Fibroblast of skin of abdomen (primary cell): ENCODE measurements around the gene PADI4.
A peak's percentile ranks its signal among the peaks of the same experiment; 100 is the strongest.

Experiments
- DNase-seq: peaks from one replicate; pipeline ENCODE4 v3.0.0-alpha.2; 2013

PADI4 gene

GRCh38 chr1:17351598-17352324 is 43.8 kb downstream of the PADI4 start:
- no peak for DNase-seq

DNA sequence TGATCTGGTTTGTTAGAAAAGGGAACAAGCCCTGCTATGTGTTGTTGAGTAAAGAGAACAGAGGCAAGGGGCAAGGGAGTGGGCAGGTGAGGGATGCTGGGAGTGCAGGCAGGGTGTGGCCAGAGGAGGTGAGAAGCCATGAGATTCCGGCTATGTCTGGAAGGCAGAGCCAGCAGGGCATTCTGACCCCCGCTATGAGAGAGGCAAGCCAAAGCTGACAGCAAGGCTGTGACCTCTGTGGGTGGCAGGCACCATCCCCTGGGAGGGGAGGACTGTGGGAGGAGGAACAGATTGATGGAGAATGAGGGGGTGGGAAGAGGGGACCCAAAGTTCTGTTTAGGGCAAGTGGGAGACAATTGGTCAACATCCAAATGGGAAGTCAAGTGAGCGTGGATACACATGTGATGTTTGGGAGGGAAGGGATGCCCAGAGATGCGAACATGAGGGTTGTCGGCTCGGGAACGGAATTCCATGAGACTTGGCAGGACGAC is 44.5 kb downstream of the PADI4 start:
- DNase-seq: no peak

DNA sequence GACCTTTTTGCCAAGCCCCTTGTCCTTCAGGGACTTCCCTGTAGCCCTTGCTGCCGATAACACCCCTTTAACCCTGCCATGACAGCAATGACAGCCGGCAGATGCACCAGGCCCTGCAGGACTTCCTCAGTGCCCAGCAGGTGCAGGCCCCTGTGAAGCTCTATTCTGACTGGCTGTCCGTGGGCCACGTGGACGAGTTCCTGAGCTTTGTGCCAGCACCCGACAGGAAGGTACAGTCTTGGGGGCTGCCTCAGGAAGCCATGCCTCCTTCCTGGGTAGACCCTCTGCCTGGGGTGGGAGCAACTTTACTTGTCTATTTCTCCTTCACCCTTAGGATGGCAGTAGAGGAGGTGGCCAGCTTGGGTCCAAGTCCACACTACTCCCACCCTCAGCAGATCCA is 47.9 kb downstream of the PADI4 start:
- no peak for DNase-seq

- DNase-seq: no peak
Observed at GRCh38 chr1:17356387-17357026, 48.5 kb downstream of the PADI4 start.

DNA sequence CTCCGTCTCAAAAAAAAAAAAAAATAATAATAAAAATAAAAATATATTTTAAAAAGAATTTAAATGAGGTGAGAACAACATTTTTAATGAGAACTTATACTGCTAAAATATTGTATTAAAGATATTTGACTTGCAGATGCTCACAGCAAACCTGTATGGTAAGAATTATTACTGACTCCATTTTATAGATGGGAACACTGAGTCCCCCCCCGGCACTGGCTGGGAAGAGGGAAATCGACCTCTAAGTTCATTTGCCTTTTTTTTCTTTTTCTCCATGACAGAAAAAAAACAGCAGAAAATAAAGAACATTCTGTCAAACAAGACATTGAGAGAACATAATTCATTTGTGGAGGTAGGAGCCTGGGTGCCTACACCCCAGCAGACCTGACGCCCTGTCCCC is 50.6 kb downstream of the PADI4 start:
- no peak for DNase-seq

DNA sequence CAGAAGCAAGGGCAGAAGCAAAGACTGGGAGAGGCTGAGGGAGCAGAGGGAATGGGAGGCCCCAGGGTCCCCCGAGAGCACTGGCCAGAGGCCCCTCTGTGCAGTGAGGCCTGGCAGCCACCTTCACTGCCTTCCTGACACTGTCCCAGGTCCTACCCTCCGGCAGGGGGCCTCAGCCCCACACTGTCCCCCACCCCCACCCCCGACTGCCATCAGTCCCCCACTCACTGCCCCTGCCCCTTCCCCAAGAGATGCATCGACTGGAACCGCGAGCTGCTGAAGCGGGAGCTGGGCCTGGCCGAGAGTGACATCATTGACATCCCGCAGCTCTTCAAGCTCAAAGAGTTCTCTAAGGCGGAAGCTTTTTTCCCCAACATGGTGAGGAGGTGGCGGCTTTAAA is 51.0 kb downstream of the PADI4 start:
- no peak for DNase-seq

DNA sequence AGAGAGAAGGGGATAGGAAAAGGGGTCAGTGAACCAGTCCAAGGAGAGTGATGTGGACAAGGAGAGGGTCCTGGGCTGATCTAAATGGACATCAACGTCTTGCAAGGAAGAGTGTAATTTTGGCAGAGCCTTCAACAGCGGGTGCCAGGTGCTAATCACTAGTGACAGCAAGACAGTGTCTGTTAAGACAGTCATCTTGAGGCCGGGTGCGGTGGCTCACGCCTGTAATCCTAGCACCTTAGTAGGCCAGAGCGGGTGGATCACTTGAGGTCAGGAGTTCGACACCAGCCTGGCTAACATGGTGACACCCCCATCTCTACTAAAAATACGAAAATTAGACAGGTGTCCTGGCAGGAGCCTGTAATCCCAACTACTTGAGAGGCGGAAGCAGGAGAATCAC is 51.8 kb downstream of the PADI4 start:
- no peak for DNase-seq

DNA sequence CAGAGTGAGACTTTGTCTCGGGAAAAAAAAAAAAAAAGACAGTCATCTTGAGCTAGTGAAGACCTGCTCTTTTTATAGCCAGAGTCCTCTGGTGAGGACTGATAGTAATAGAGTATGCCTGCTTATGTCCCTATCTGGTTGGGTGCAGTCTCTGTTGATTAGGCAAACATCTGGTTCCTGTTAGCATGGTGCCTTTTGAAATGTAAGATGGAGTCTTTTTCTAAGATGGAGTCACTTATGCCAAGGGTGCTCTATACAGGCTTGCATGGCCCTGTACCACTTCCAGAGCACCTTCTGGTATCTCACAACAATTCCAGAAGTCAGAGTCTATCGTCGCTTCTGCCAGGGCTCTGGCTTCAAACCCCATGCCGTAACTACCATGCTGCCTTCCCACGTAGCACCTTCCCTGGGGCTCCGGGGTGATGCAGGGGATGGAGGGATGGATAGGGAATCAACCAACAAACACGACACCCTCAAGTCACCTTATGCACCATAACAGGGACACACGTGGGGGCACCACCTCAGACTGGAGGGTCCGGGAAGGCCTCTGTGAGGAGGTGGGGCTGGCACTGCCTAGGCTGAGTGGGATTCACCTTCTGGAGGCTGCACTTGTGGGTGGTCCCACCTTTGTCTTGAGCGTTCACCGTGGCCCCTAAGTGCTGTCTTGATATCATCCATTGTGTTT is 52.4 kb downstream of the PADI4 start:
- no peak for DNase-seq

DNA sequence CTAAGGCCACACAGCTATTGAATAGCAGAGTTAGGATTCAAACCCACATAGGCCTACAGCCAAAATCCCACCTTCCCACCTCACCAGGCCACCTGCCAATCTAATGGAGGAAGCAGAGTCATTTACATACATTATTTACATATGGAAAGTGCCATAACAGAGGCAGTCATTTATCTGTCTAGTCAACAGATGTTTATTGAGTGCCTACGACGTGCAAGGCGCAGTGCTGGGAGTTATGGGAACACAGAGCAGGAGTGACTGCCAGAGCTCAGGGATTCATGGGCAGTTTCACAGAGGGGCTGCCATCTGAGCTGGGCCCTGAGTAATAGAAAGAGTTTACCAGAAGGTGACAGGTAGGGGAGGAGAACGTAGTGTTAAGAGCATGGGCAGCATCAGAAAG is 53.7 kb downstream of the PADI4 start:
- DNase-seq: no peak

GRCh38 chr1:17363351-17363750 is 55.4 kb downstream of the PADI4 start:
- DNase-seq: no peak

- DNase-seq: no peak
Observed at GRCh38 chr1:17363771-17364170, 55.8 kb downstream of the PADI4 start.

DNA sequence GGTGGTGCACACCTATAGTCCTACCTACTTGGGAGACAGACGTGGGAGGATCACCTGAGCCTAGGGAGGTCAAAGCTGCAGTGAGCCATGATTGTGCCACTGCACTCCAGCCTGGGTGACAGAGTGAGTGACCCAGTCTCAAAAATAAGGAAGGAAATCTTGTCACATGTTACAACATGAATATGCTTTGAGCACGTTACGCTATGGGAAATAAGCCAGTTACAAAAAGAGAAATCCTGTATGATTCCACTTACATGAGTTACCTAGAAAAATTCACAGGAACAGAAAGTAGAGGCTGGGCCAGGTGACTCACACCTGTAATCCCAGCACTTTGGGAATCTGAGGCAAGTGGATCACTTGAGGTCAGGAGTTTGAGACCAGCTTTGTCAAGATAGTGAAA is 57.3 kb downstream of the PADI4 start:
- no peak for DNase-seq

DNA sequence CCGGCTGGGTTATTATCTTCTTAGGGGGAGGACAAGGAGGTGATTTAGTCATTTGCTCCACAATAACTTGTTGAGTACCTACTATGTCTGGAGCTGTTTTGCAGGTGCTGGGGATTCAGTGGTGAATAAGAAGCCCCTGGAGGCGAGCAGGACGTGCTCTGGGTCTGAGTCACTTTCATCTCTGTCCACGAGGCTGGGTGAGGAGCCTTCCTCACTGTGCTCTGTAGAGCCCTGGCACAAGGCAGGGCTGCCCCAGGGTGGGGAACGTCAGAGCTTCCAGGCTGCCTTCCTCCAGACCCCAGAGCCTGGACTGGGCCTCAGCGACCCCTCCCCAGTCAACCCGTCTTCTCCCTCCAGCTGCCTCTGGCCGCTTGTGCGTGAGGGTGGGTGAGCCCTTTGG is 61.5 kb downstream of the PADI4 start:
- DNase-seq: peak; percentile 24

GRCh38 chr1:17370618-17371017 is 62.6 kb downstream of the PADI4 start:
- DNase-seq: no peak

GRCh38 chr1:17371896-17372295 is 63.9 kb downstream of the PADI4 start, which contains the start of gene PADI6:
PADI6 (plus strand) TSS chr1:17372196; CDS start chr1:17372246, 50 bp downstream.
- DNase-seq: no peak

GRCh38 chr1:17372955-17373354 is 65.0 kb downstream of the PADI4 start:
- DNase-seq: no peak

DNA sequence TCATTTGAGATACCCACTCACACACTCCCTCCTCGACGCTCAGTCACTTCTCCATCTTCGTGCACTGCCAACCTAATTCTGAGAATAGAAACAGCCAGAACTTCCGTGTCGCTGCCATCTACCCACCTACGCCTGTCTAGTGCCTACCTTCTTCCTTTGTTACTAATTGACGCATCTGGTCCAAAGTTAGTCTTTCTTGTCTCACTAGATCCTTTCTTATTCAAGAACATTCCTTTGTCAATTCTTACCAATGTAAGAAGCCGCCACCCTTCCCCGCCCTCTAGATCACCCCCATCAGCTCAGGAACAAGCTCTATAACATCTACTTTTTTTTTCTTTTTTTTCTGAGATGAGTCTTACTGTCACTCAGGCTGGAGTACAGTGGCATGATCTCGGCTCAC is 67.7 kb downstream of the PADI4 start:
- no peak for DNase-seq

- no peak for DNase-seq
Observed at GRCh38 chr1:17377325-17377953, 69.4 kb downstream of the PADI4 start.

DNA sequence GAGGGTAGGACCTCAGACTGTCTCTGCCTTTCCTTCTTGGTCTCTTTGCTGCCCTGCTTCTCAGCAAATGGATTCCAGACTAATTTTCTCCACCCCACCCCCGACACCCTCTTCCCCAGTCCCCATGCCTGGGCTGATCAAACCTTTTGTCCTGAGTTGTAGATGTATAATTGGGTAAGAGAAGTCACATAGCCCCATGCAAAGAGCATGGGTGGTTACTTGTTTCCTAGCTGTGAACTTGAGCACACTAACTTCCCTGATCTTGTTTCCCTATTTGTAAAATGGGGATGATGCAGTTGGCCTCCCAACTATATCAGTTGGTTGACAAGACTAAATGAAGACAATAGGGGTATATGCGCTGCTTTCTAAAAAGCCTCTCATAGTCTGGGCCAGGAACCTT is 73.2 kb downstream of the PADI4 start:
- DNase-seq: no peak

DNA sequence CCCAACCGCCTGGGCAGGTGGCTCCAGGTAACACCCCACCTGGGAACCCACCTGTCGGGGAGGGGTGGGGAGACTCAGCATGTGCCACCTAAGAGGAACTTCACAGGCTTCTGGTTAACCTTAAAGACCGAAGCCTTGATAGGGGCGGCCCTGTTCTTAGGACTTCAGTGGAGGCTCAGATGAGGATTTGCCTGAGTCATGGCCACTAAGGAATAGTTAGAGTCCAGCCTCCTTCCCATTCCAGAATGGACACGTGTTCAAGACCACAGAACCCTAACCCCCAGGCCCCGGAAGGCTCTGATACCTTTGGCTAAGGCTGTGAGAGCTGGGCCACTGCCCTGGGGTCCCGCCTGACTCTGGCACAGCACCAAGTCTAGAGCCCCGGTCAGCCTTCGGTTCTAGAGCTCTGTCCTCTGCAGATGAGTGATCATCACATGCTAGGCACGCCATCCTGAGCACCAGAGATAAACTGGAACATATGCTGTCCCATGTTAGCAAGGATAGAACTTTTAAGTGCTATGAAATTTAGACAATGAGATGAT is 84.3 kb downstream of the PADI4 start:
- no peak for DNase-seq

DNA sequence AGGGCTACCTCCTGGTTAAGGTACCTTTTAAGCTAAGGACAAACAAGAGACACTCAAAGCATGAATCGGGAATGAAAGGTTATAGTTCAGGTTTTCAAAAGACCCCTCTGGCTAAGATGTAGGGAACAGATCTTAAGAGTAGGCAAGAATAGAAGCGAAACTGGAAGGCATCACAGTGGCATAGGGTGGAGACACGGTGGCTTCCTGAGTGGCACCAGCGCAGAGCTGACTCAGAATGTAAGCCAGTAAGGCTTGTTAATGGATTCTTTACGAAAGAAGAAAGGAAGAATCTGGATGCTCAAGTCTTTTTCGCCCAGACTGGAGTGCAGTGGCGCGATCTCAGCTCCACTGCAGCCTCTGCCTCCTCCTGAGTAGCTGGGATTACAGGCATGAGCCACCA is 85.2 kb downstream of the PADI4 start:
- DNase-seq: no peak

- DNase-seq: no peak
Observed at GRCh38 chr1:17397910-17398695, 90.1 kb downstream of the PADI4 start.
